HG02610 (cell line): ENCODE measurements around the gene PLB1.
"Not testable (repeated sequence)": the region's sequence is repeated elsewhere in the genome, so short reads cannot be mapped to it uniquely, and the experiment has no call there.

Source experiments
- ATAC-seq: cut with Tn5 transposase; IDR thresholded peaks from one replicate; pipeline ENCODE4 v1.9.1; 2021; ENCODE audit warnings: mild to moderate bottlenecking, moderate library complexity; ENCODE audit not compliant: unreplicated experiment

PLB1 gene

GRCh38 chr2:28662044-28662443, 166.2 kb downstream of the PLB1 start:
- ATAC-seq = no peak

- no peak for ATAC-seq
Measured at GRCh38 chr2:28662468-28663181, 166.8 kb downstream of the PLB1 start.

GRCh38 chr2:28663359-28663758, 167.5 kb downstream of the PLB1 start:
- ATAC-seq = no peak

GRCh38 chr2:28664120-28664842, 168.4 kb downstream of the PLB1 start:
- no peak for ATAC-seq

- ATAC-seq = no peak
Measured at GRCh38 chr2:28665041-28665704, 169.3 kb downstream of the PLB1 start.

GRCh38 chr2:28665811-28666377, 170.0 kb downstream of the PLB1 start:
- ATAC-seq = not testable (repeated sequence)

- no peak for ATAC-seq
Measured at GRCh38 chr2:28666496-28667184, 170.8 kb downstream of the PLB1 start.

GRCh38 chr2:28667261-28667660, 171.4 kb downstream of the PLB1 start:
- ATAC-seq = no peak

GRCh38 chr2:28668106-28668814, 172.4 kb downstream of the PLB1 start:
- no peak for ATAC-seq

- no peak for ATAC-seq
Measured at GRCh38 chr2:28668880-28669279, 173.0 kb downstream of the PLB1 start.

- ATAC-seq = no peak
Measured at GRCh38 chr2:28670856-28671255, 175.0 kb downstream of the PLB1 start.

GRCh38 chr2:28673338-28673737, 177.5 kb downstream of the PLB1 start:
- no peak for ATAC-seq

GRCh38 chr2:28674062-28674712, 178.3 kb downstream of the PLB1 start:
- no peak for ATAC-seq

- ATAC-seq = no peak
Measured at GRCh38 chr2:28674713-28675068, 178.8 kb downstream of the PLB1 start.

GRCh38 chr2:28676152-28676835, 180.4 kb downstream of the PLB1 start:
- no peak for ATAC-seq

- no peak for ATAC-seq
Measured at GRCh38 chr2:28678175-28678855, 182.5 kb downstream of the PLB1 start.

GRCh38 chr2:28678944-28679343, 183.1 kb downstream of the PLB1 start:
- ATAC-seq = peak; percentile 57

GRCh38 chr2:28680657-28681056, 184.8 kb downstream of the PLB1 start:
- ATAC-seq = no peak

GRCh38 chr2:28681158-28681571, 185.3 kb downstream of the PLB1 start:
- ATAC-seq = peak; percentile 88
